ENCODE results near the gene CTXN2.

DNA sequence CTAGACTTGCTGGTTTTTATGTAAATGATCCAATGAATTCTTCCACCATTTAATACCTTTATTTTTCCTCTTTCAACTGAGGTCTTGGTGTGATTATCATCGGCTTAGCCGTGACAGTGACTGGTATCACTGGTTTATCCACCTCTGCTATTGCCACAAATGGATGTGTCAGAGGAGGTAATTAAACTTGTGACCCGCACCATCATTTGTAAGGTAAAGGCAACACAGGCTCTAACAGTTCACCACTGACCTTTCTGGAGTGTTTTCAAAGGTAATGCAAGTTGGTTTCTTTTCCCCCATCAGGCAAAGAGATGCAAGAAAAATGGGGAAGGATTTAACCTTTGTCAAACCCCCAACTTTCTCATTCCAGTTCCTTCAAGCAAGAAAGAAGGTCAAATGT lies 34.3 kb downstream of the CTXN2 start:
- TF ChIP-seq ELF1 (IDR thresholded peaks at IDR 0.05) = no peak
- TF ChIP-seq, protein P1, sequence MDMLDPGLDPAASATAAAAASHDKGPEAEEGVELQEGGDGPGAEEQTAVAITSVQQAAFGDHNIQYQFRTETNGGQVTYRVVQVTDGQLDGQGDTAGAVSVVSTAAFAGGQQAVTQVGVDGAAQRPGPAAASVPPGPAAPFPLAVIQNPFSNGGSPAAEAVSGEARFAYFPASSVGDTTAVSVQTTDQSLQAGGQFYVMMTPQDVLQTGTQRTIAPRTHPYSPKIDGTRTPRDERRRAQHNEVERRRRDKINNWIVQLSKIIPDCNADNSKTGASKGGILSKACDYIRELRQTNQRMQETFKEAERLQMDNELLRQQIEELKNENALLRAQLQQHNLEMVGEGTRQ (IDR thresholded peaks at IDR 0.05; ENCODE audit: borderline replicate concordance, low read depth, low read length) = no peak
- TF ChIP-seq, protein P2, sequence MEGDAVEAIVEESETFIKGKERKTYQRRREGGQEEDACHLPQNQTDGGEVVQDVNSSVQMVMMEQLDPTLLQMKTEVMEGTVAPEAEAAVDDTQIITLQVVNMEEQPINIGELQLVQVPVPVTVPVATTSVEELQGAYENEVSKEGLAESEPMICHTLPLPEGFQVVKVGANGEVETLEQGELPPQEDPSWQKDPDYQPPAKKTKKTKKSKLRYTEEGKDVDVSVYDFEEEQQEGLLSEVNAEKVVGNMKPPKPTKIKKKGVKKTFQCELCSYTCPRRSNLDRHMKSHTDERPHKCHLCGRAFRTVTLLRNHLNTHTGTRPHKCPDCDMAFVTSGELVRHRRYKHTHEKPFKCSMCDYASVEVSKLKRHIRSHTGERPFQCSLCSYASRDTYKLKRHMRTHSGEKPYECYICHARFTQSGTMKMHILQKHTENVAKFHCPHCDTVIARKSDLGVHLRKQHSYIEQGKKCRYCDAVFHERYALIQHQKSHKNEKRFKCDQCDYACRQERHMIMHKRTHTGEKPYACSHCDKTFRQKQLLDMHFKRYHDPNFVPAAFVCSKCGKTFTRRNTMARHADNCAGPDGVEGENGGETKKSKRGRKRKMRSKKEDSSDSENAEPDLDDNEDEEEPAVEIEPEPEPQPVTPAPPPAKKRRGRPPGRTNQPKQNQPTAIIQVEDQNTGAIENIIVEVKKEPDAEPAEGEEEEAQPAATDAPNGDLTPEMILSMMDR (IDR thresholded peaks at IDR 0.05) = no peak
- no peak for TF ChIP-seq NFIC (IDR thresholded peaks at IDR 0.05; ENCODE audit: borderline replicate concordance)
- no peak for TF ChIP-seq EZH2phosphoT487 (IDR thresholded peaks at IDR 0.05; ENCODE audit: borderline replicate concordance, low read depth)
- TF ChIP-seq, protein P3, sequence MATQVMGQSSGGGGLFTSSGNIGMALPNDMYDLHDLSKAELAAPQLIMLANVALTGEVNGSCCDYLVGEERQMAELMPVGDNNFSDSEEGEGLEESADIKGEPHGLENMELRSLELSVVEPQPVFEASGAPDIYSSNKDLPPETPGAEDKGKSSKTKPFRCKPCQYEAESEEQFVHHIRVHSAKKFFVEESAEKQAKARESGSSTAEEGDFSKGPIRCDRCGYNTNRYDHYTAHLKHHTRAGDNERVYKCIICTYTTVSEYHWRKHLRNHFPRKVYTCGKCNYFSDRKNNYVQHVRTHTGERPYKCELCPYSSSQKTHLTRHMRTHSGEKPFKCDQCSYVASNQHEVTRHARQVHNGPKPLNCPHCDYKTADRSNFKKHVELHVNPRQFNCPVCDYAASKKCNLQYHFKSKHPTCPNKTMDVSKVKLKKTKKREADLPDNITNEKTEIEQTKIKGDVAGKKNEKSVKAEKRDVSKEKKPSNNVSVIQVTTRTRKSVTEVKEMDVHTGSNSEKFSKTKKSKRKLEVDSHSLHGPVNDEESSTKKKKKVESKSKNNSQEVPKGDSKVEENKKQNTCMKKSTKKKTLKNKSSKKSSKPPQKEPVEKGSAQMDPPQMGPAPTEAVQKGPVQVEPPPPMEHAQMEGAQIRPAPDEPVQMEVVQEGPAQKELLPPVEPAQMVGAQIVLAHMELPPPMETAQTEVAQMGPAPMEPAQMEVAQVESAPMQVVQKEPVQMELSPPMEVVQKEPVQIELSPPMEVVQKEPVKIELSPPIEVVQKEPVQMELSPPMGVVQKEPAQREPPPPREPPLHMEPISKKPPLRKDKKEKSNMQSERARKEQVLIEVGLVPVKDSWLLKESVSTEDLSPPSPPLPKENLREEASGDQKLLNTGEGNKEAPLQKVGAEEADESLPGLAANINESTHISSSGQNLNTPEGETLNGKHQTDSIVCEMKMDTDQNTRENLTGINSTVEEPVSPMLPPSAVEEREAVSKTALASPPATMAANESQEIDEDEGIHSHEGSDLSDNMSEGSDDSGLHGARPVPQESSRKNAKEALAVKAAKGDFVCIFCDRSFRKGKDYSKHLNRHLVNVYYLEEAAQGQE (IDR thresholded peaks at IDR 0.05; ENCODE audit: low read depth, low read length) = no peak
- no peak for TF ChIP-seq POLR2AphosphoS5 (IDR thresholded peaks at IDR 0.05; ENCODE audit: low read depth, low read length)
- TF ChIP-seq, protein P4, sequence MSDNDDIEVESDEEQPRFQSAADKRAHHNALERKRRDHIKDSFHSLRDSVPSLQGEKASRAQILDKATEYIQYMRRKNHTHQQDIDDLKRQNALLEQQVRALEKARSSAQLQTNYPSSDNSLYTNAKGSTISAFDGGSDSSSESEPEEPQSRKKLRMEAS (IDR thresholded peaks at IDR 0.05; ENCODE audit: low read depth) = no peak
- TF ChIP-seq EP300 (IDR thresholded peaks at IDR 0.05; ENCODE audit: borderline replicate concordance in 1 of 2, low read depth in 1 of 2, low read length in 1 of 2) = no peak

Data from SK-N-SH (cell line).